CD4-positive, alpha-beta T cell treated with Interleukin-21 for 1 hour (primary cell): ENCODE data around the gene FOXI2.

Experiments used
- DNase-seq: peaks from one replicate; pipeline ENCODE4 v3.0.0-alpha.2; 2020

Gene FOXI2

GRCh38 chr10:127736915-127737562 lies at the start of gene FOXI2:
FOXI2 (plus strand) TSS chr10:127737185; CDS start chr10:127737274, 89 bp downstream.
- no peak for DNase-seq

- no peak for DNase-seq
Measured at GRCh38 chr10:127687548-127687947, 49.4 kb upstream of the FOXI2 start.

- DNase-seq, result no peak
Measured at GRCh38 chr10:127690176-127690835, 46.7 kb upstream of the FOXI2 start.

- no peak for DNase-seq
Measured at GRCh38 chr10:127694580-127695193, 42.3 kb upstream of the FOXI2 start.

- DNase-seq, result no peak
Measured at GRCh38 chr10:127695431-127695830, 41.6 kb upstream of the FOXI2 start.

- DNase-seq, result no peak
Measured at GRCh38 chr10:127698886-127699285, 38.1 kb upstream of the FOXI2 start.

- no peak for DNase-seq
Measured at GRCh38 chr10:127699311-127699710, 37.7 kb upstream of the FOXI2 start.

GRCh38 chr10:127702271-127702670 lies 34.7 kb upstream of the FOXI2 start:
- DNase-seq, result no peak

- DNase-seq, result no peak
Measured at GRCh38 chr10:127715249-127715648, 21.7 kb upstream of the FOXI2 start.

- no peak for DNase-seq
Measured at GRCh38 chr10:127715782-127716378, 21.1 kb upstream of the FOXI2 start.

- DNase-seq, result no peak
Measured at GRCh38 chr10:127720142-127720541, 16.8 kb upstream of the FOXI2 start.

GRCh38 chr10:127720903-127721302 lies 16.1 kb upstream of the FOXI2 start:
- DNase-seq, result no peak

GRCh38 chr10:127734753-127735152 lies 2.2 kb upstream of the FOXI2 start:
- no peak for DNase-seq

- DNase-seq, result no peak
Measured at GRCh38 chr10:127735156-127735555, 1.8 kb upstream of the FOXI2 start.

- DNase-seq, result no peak
Measured at GRCh38 chr10:127735723-127736221, 1.2 kb upstream of the FOXI2 start.

- DNase-seq, result no peak
Measured at GRCh38 chr10:127736222-127736914, 617 bp upstream of the FOXI2 start.

- no peak for DNase-seq
Measured at GRCh38 chr10:127737563-127738511, 852 bp downstream of the FOXI2 start.

GRCh38 chr10:127738512-127739424 lies 1.8 kb downstream of the FOXI2 start:
- DNase-seq, result no peak

- no peak for DNase-seq
Measured at GRCh38 chr10:127739908-127740307, 2.9 kb downstream of the FOXI2 start.

GRCh38 chr10:127740596-127740995 lies 3.6 kb downstream of the FOXI2 start:
- DNase-seq, result no peak

- no peak for DNase-seq
Measured at GRCh38 chr10:127743205-127743604, 6.2 kb downstream of the FOXI2 start.
